Measurements from ENCODE around the gene OMP.

OMP gene

GRCh38 chr11:77109236-77110019 lies 6.8 kb downstream of the OMP start:
- Histone ChIP-seq H3K4me1 (ENCODE audit: control insufficient read depth, insufficient read depth, low read length) (peaks cover 28% of the 10 kb centered on the region), H3K36me3 (ENCODE audit: control insufficient read depth in 2 of 2, insufficient read depth in 2 of 2, low read length in 2 of 2) (no peaks in the 10 kb centered on the region), H3K4me3 (ENCODE audit: low read length in 2 of 2) (no peak overlapping the region), H3K9me3 (ENCODE audit: control insufficient read depth in 2 of 2, low read length in 2 of 2) (no peaks in the 10 kb centered on the region), H3K27ac (ENCODE audit: low read length) (no peak overlapping the region), H3K27me3 (ENCODE audit: control insufficient read depth in 1 of 2, insufficient read depth in 2 of 2, low read length in 2 of 2) (no peaks in the 10 kb centered on the region), H3K9ac (ENCODE audit: low read length in 2 of 2) (no peak overlapping the region)

- H3K4me1 ChIP-seq (ENCODE audit: control insufficient read depth, insufficient read depth, low read length) = peaks cover 28% of the 10 kb centered on the region
These were observed 8.2 kb downstream of the OMP start for GRCh38 chr11:77110836-77111235.

GRCh38 chr11:77111277-77111676 lies 8.6 kb downstream of the OMP start:
- peaks cover 28% of the 10 kb centered on the region for H3K4me1 ChIP-seq (ENCODE audit: control insufficient read depth, insufficient read depth, low read length)
- H3K27ac ChIP-seq (ENCODE audit: low read length) = no peak overlapping the region
- no peaks in the 10 kb centered on the region for H3K9me3 ChIP-seq (ENCODE audit: control insufficient read depth in 2 of 2, low read length in 2 of 2)
- no peaks in the 10 kb centered on the region for H3K36me3 ChIP-seq (ENCODE audit: control insufficient read depth in 2 of 2, insufficient read depth in 2 of 2, low read length in 2 of 2)
- no peaks in the 10 kb centered on the region for H3K27me3 ChIP-seq (ENCODE audit: control insufficient read depth in 1 of 2, insufficient read depth in 2 of 2, low read length in 2 of 2)
- no peak overlapping the region for H3K9ac ChIP-seq (ENCODE audit: low read length in 2 of 2)
- H3K4me3 ChIP-seq (ENCODE audit: low read length in 2 of 2) = no peak overlapping the region

More at GRCh38 chr11:77110836-77111235, 8.2 kb downstream of the OMP start:
- Histone ChIP-seq H3K9me3 (ENCODE audit: control insufficient read depth in 2 of 2, low read length in 2 of 2) (no peaks in the 10 kb centered on the region), H3K27ac (ENCODE audit: low read length) (no peak overlapping the region), H3K36me3 (ENCODE audit: control insufficient read depth in 2 of 2, insufficient read depth in 2 of 2, low read length in 2 of 2) (no peaks in the 10 kb centered on the region), H3K4me3 (ENCODE audit: low read length in 2 of 2) (no peak overlapping the region), H3K27me3 (ENCODE audit: control insufficient read depth in 1 of 2, insufficient read depth in 2 of 2, low read length in 2 of 2) (no peaks in the 10 kb centered on the region), H3K9ac (ENCODE audit: low read length in 2 of 2) (no peak overlapping the region)

- Histone ChIP-seq H3K9ac (ENCODE audit: low read length in 2 of 2) (no peak overlapping the region), H3K4me3 (ENCODE audit: low read length in 2 of 2) (no peak overlapping the region), H3K27ac (ENCODE audit: low read length) (no peak overlapping the region), H3K4me1 (ENCODE audit: control insufficient read depth, insufficient read depth, low read length) (peaks cover 28% of the 10 kb centered on the region), H3K27me3 (ENCODE audit: control insufficient read depth in 1 of 2, insufficient read depth in 2 of 2, low read length in 2 of 2) (no peaks in the 10 kb centered on the region), H3K9me3 (ENCODE audit: control insufficient read depth in 2 of 2, low read length in 2 of 2) (no peaks in the 10 kb centered on the region), H3K36me3 (ENCODE audit: control insufficient read depth in 2 of 2, insufficient read depth in 2 of 2, low read length in 2 of 2) (no peaks in the 10 kb centered on the region)
These were observed 9.3 kb downstream of the OMP start for GRCh38 chr11:77111946-77112345.

- no peaks in the 10 kb centered on the region for H3K36me3 ChIP-seq (ENCODE audit: control insufficient read depth in 2 of 2, insufficient read depth in 2 of 2, low read length in 2 of 2)
- no peak overlapping the region for H3K27ac ChIP-seq (ENCODE audit: low read length)
- H3K27me3 ChIP-seq (ENCODE audit: control insufficient read depth in 1 of 2, insufficient read depth in 2 of 2, low read length in 2 of 2) = no peaks in the 10 kb centered on the region
- peaks cover 22% of the 10 kb centered on the region for H3K4me1 ChIP-seq (ENCODE audit: control insufficient read depth, insufficient read depth, low read length)
- H3K4me3 ChIP-seq (ENCODE audit: low read length in 2 of 2) = no peak overlapping the region
- H3K9ac ChIP-seq (ENCODE audit: low read length in 2 of 2) = no peak overlapping the region
- no peaks in the 10 kb centered on the region for H3K9me3 ChIP-seq (ENCODE audit: control insufficient read depth in 2 of 2, low read length in 2 of 2)
These were observed 10.2 kb downstream of the OMP start for GRCh38 chr11:77112641-77113381.

GRCh38 chr11:77113382-77114088 lies 10.9 kb downstream of the OMP start:
- H3K4me1 ChIP-seq (ENCODE audit: control insufficient read depth, insufficient read depth, low read length) = peaks cover 16% of the 10 kb centered on the region
- no peak overlapping the region for H3K9ac ChIP-seq (ENCODE audit: low read length in 2 of 2)
- H3K4me3 ChIP-seq (ENCODE audit: low read length in 2 of 2) = no peak overlapping the region
- H3K27ac ChIP-seq (ENCODE audit: low read length) = no peak overlapping the region
- H3K36me3 ChIP-seq (ENCODE audit: control insufficient read depth in 2 of 2, insufficient read depth in 2 of 2, low read length in 2 of 2) = no peaks in the 10 kb centered on the region
- H3K9me3 ChIP-seq (ENCODE audit: control insufficient read depth in 2 of 2, low read length in 2 of 2) = no peaks in the 10 kb centered on the region
- no peaks in the 10 kb centered on the region for H3K27me3 ChIP-seq (ENCODE audit: control insufficient read depth in 1 of 2, insufficient read depth in 2 of 2, low read length in 2 of 2)

- Histone ChIP-seq H3K9ac (ENCODE audit: low read length in 2 of 2) (no peak overlapping the region), H3K27me3 (ENCODE audit: control insufficient read depth in 1 of 2, insufficient read depth in 2 of 2, low read length in 2 of 2) (no peaks in the 10 kb centered on the region), H3K9me3 (ENCODE audit: control insufficient read depth in 2 of 2, low read length in 2 of 2) (no peaks in the 10 kb centered on the region), H3K4me3 (ENCODE audit: low read length in 2 of 2) (no peak overlapping the region), H3K36me3 (ENCODE audit: control insufficient read depth in 2 of 2, insufficient read depth in 2 of 2, low read length in 2 of 2) (no peaks in the 10 kb centered on the region), H3K4me1 (ENCODE audit: control insufficient read depth, insufficient read depth, low read length) (peaks cover 16% of the 10 kb centered on the region), H3K27ac (ENCODE audit: low read length) (no peak overlapping the region)
These were observed 11.4 kb downstream of the OMP start for GRCh38 chr11:77114089-77114463.

- H3K9ac ChIP-seq (ENCODE audit: low read length in 2 of 2) = no peak overlapping the region
- H3K4me1 ChIP-seq (ENCODE audit: control insufficient read depth, insufficient read depth, low read length) = peaks cover 10% of the 10 kb centered on the region
- no peak overlapping the region for H3K27ac ChIP-seq (ENCODE audit: low read length)
- H3K9me3 ChIP-seq (ENCODE audit: control insufficient read depth in 2 of 2, low read length in 2 of 2) = no peaks in the 10 kb centered on the region
- no peak overlapping the region for H3K4me3 ChIP-seq (ENCODE audit: low read length in 2 of 2)
- peaks cover 0 to 4% of the 10 kb centered on the region in 2 donors for H3K36me3 ChIP-seq (ENCODE audit: control insufficient read depth in 2 of 2, insufficient read depth in 2 of 2, low read length in 2 of 2)
- H3K27me3 ChIP-seq (ENCODE audit: control insufficient read depth in 1 of 2, insufficient read depth in 2 of 2, low read length in 2 of 2) = no peaks in the 10 kb centered on the region
These were observed 12.6 kb downstream of the OMP start for GRCh38 chr11:77115181-77115611.

- H3K9ac ChIP-seq (ENCODE audit: low read length in 2 of 2) = no peak overlapping the region
- H3K9me3 ChIP-seq (ENCODE audit: control insufficient read depth in 2 of 2, low read length in 2 of 2) = no peaks in the 10 kb centered on the region
- peaks cover 1 to 9% of the 10 kb centered on the region in 2 donors for H3K36me3 ChIP-seq (ENCODE audit: control insufficient read depth in 2 of 2, insufficient read depth in 2 of 2, low read length in 2 of 2)
- H3K4me1 ChIP-seq (ENCODE audit: control insufficient read depth, insufficient read depth, low read length) = peaks cover 3% of the 10 kb centered on the region
- H3K27me3 ChIP-seq (ENCODE audit: control insufficient read depth in 1 of 2, insufficient read depth in 2 of 2, low read length in 2 of 2) = no peaks in the 10 kb centered on the region
- H3K4me3 ChIP-seq (ENCODE audit: low read length in 2 of 2) = no peak overlapping the region
- no peak overlapping the region for H3K27ac ChIP-seq (ENCODE audit: low read length)
These were observed 13.3 kb downstream of the OMP start for GRCh38 chr11:77115956-77116355.

GRCh38 chr11:77117492-77117891 lies 14.9 kb downstream of the OMP start:
- Histone ChIP-seq H3K4me3 (ENCODE audit: low read length in 2 of 2) (no peak overlapping the region), H3K27ac (ENCODE audit: low read length) (no peak overlapping the region), H3K9me3 (ENCODE audit: control insufficient read depth in 2 of 2, low read length in 2 of 2) (no peaks in the 10 kb centered on the region), H3K36me3 (ENCODE audit: control insufficient read depth in 2 of 2, insufficient read depth in 2 of 2, low read length in 2 of 2) (peaks cover 2 to 13% of the 10 kb centered on the region in 2 donors), H3K4me1 (ENCODE audit: control insufficient read depth, insufficient read depth, low read length) (no peaks in the 10 kb centered on the region), H3K27me3 (ENCODE audit: control insufficient read depth in 1 of 2, insufficient read depth in 2 of 2, low read length in 2 of 2) (no peaks in the 10 kb centered on the region), H3K9ac (ENCODE audit: low read length in 2 of 2) (no peak overlapping the region)

Measured in stomach smooth muscle (tissue), 2 donors.